Stimulated activated CD4-positive, alpha-beta T cell treated with anti-CD3 and anti-CD28 coated beads, Interleukin-1b, Interleukin-23, amount 100 ng/mL, for 1 hour (primary cell): ENCODE measurements around the gene SH3GL1.

Experiments used
- DNase-seq, 2 donors: peaks; one replicate each; pipeline ENCODE4 v3.0.0-alpha.2; 2020; ENCODE audit warnings: low read depth in 2 of 2

Gene SH3GL1

DNA sequence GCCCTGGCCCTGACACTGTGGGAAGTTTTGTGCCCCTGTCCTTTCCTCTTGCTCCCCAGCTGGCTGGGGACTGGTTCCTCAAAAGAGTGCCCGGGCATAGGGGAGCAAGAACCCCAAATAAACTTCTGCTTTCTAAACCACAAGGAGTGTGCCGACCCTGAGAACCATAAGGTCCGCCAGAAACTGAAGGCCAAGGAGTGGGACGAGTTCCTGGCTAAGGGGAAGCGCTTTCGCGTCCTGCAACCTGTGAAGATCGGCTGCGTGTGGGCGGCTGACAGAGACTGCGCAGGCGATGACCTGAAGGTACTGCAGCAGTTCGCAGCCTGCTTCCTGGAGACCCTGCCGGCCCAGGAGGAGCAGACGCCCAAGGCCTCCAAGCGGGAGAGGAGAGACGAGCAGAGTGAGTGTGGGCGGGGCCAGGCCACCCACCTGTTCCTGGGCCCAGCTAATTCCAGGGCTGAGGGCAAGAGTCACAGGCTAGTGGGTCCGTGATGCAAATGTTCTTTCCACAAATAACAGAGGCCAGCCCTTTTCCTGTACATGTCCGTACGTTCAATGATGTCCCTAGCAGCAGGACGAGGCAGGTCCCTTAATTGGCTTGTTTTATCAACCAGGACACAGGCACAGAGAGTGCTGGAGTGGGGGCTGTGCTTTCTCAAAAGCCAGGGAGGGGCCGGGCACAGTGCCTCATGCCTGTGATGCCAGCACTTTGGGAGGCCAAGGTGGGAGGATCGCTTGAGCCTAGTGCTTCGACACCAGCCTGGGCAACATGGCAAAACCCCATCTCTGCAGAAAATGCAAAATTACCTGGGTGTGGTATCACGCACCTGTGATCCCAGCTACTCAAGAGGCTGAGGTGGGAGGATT lies 31.7 kb upstream of the SH3GL1 start:
- no peak for DNase-seq

GRCh38 chr19:4431296-4431695 lies 30.9 kb upstream of the SH3GL1 start:
- DNase-seq = no peak

DNA sequence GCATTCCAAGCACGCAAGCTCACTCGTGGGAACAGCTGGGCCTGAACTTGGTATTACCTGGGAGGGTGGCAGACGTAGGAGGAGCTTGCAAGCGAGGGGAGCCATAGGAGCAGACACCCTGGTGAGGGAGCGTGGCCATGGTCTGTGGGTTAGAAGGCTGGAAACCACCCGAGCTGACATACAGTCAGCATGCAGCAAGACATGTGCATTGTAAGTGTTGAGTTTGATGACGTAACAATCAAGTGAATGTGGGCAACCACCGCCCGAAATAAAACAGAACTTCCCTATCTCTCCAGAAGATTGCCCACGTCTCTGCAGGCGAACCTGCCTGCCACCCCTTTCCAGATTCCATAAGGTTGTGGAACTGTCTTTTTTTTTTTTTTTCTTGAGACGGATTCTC lies 30.4 kb upstream of the SH3GL1 start:
- no peak for DNase-seq

- DNase-seq = no peak
Observed at GRCh38 chr19:4429771-4430171, 29.4 kb upstream of the SH3GL1 start.

GRCh38 chr19:4429256-4429655 lies 28.9 kb upstream of the SH3GL1 start:
- DNase-seq = no peak

GRCh38 chr19:4428326-4428975 lies 28.1 kb upstream of the SH3GL1 start:
- no peak for DNase-seq

DNA sequence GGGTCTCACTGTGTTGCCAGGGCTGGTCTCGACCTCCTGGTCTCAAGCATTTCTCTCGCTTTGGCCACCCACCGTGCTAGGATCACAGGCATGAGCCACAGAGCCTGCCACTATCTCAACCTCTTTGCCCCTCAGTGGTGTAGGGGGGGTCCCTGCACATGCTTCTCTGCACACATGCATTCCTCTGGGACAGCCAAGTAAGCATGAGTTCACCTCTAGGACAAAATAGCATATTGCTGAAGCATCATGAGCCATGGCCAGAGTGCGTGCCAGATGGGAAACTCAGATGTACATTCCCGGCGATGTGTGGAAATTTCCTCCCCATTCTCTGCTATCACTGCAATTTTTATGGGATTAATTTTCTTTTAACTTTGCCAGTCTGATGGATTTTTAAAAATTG lies 25.2 kb upstream of the SH3GL1 start:
- DNase-seq = no peak

- no peak for DNase-seq
Observed at GRCh38 chr19:4423416-4424126, 23.2 kb upstream of the SH3GL1 start.

DNA sequence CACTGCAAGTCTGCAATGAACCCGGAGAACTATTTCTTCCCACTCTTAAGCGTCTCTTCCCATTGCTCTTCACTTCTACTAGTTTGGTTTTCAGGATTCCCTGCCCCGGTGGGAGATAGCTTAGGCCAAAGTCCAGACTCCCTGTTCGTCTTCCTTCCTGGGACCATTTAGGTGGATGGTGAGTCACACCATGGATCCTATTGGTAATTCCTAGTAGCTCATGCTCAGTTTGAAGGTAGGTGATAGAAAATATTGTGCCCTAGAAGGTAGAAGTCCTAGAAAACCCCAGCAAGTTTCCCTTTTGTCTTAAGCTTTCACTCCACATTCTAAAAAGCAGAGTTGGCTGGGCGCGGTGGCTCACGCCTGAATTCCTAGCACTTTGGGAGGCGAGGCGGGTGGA lies 15.9 kb upstream of the SH3GL1 start:
- DNase-seq = no peak

DNA sequence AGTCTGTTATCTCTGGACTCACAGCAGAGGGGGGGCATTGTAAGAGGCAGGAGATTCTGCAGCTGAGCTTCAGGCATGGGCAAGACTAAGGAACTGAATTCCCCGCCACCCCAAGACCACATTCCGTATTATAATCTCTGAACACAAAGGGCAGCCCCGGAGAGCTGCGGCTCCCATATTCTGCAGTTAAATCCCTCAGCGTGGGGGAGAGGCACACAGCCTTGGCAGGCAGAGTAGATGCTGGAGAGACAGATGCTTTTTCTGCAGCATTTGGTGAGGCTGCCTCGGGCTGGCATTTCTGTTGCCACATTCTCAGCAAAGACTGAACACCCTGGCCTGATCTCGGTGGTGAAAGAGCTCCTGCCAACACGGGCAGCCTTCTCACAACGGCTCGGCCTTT lies 15.0 kb upstream of the SH3GL1 start:
- no peak for DNase-seq

DNA sequence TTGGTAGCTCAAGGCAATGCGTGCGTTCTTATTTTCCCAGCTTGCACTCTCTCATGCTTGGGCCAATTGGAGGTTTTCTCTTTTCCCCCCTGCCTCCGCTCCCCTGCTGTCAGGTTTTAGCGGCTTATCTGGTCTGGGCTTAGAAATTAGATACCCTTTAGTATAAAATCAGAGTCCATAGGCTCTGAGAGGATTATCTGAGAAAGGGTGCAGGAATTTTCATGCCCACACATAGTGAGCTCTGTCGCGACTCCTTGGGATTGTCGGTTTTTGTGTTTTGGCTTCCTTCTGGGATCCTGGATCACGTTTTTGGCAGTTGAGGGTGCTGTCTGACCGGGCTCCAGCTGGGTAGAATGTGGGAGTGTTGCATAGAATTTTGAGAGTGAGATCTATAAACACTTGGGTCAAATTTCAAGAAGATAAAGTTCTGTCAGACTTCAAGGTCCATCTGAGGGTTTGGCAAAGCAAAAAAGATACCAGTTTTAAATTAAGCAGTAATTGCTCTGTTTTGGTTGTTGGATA lies 14.5 kb upstream of the SH3GL1 start:
- DNase-seq = no peak

- no peak for DNase-seq
Observed at GRCh38 chr19:4414144-4414799, 13.9 kb upstream of the SH3GL1 start.

DNA sequence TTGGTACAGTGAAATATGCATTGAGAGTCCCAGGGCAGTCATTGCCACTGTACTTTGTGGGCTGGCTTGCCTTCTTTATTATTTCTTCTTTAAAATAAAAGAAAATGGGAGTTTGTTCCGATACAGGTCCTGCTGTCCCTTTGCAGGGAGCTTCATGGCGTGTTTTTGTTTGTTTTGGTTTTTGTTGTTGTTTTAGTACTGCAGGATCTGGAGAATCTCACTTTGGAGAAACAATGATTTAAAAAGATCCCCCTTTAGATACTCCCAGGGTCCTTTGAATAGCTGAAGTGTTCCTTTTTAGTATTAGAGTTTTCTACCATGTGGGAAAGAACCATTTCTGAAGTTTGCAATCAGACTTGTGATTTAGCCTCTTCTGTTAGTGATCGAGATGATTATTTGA lies 13.2 kb upstream of the SH3GL1 start:
- no peak for DNase-seq

DNA sequence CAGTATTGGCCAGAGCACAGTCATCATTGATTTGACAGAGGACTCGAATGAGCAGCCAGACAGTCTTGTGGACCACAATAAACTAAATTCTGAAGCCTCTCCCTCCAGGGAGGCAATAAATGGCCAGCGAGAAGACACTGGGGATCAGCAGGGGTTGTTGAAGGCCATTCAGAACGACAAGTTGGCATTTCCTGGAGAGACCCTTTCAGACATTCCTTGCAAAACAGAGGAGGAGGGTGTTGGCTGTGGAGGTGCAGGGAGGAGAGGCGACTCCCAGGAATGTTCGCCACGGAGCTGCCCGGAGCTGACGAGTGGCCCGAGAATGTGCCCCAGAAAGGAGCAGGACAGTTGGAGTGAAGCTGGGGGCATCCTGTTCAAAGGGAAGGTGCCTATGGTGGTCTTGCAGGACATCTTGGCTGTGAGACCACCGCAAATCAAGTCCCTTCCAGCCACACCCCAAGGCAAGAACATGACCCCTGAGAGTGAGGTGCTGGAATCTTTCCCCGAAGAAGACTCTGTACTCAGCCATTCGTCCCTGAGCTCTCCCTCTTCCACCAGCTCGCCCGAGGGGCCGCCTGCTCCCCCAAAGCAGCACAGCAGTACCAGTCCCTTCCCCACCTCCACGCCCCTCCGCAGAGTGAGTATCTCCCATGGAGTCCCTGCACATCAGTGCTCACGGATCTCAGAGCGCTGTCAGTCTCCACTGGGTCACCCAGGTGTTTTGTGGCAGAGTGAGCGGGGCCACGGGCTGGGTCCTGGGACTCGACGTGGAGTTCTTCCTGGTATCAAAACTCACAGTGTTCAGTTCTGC lies 9.0 kb upstream of the SH3GL1 start:
- DNase-seq = no peak

DNA sequence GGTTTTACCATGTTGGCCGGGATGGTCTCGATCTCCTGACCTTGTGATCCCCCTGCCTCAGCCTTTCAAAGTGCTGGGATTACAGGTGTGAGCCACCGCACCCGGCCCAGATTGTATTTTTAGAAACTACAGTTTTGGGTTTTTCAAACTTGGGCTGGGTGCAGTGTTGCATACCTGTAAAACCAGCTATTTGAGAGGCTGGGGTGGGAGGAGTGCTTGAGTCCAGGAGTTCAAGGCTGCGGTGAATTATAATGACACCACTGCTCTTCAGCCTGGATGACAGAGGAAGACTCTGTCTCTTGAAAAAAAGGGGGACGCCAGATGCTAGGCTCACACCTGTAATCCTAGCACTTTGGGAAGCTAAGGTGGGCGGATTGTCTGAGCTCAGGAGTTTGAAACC lies 6.3 kb upstream of the SH3GL1 start:
- DNase-seq = no peak

GRCh38 chr19:4405977-4406376 lies 5.6 kb upstream of the SH3GL1 start:
- DNase-seq = no peak

- no peak for DNase-seq
Observed at GRCh38 chr19:4403005-4403761, 2.8 kb upstream of the SH3GL1 start.

DNA sequence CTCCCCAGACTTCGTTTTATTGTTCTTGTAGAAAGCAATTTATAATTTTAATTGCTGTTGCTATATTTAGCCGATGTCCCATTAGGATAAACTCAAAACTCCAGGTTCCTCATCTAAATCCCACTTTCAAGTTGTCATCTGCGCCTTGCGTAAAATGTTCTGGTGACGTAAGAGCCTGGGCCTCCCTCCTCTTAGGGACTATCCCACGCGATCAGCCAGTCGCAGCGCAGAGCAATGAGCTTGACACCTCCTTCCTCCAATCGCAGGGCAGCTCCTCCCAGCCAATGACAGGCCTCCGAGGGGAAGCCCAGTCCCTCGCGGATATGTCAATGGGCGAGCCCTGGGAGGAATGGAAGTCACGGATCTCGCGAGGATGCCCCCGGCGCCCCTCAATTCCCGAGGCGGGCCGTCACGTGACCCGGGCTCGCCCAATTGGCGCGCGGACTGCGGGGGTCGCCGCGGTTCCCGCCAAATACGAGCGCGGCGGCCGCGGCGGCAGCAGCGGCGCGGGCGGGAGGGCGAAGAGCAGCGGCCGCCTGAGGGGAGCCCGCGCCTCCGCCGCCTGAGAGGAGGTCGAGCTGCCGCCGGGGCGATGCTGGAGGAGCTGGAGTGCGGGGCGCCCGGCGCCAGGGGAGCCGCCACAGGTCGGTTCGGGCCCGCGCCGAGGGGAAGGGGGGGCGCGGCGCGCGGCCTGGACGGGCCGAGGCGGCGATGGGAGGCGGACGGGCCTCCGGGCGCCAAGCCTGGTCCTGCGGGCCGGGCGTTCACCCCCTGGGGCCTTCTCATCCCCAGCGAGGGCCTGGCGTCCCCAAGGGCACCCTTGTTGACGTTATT lies 2.0 kb upstream of the SH3GL1 start, which contains the start of gene CHAF1A:
TSS of gene CHAF1A (plus strand) at position 470 of the 834 bp plus-strand sequence. CDS start at position 593, 123 bp downstream.
- DNase-seq = peak; percentile 95 to 97

GRCh38 chr19:4401769-4402170 lies 1.4 kb upstream of the SH3GL1 start:
- DNase-seq = no peak
